ENCODE results near the gene SPOCK1.

- TF ChIP-seq RNF2 (IDR thresholded peaks at IDR 0.05; ENCODE audit: borderline replicate concordance, low read depth) (no peak), EP300 (IDR thresholded peaks at IDR 0.05) (no peak), KDM5A (IDR thresholded peaks at IDR 0.05) (no peak), TP53 (CRISPR knock-in tag; IDR thresholded peaks at IDR 0.05) (no peak), CTCF (IDR thresholded peaks at IDR 0.05) (no peak), REST (IDR thresholded peaks at IDR 0.05) (no peak), CEBPB (IDR thresholded peaks at IDR 0.05) (no peak), POLR2A (IDR thresholded peaks at IDR 0.05; ENCODE audit: low read length) (no peak), HES2 (IDR thresholded peaks at IDR 0.05) (no peak), RCOR1 (IDR thresholded peaks at IDR 0.05; ENCODE audit: low read depth, low read length) (no peak), FOSL2 (IDR thresholded peaks at IDR 0.05) (no peak), FOSL2 (CRISPR knock-in tag; IDR thresholded peaks at IDR 0.05) (peak; percentile 29), BHLHE40 (IDR thresholded peaks at IDR 0.05; ENCODE audit: low read depth, low read length) (no peak)
Measured at GRCh38 chr5:137114529-137114928, 384.6 kb downstream of the SPOCK1 start.
